K562 treated with DMSO at 1 percent for 4 hours (cell line): ENCODE results near the gene SCRT2. TPM values are rescaled to one million over a fixed set of nuclear protein-coding genes. Genes with fewer than 3 reads are reported as not detected.

Experiments used
- total RNA-seq: library from RNA; unstranded; fragments of 300-600 nt; gene quantifications from 2 replicates; pipeline ENCODE4 v1.2.3, GENCODE V29; 2022; ENCODE audit not compliant: insufficient read depth

The SCRT2 gene
- total RNA-seq: not detected in 2 replicates

DNA sequence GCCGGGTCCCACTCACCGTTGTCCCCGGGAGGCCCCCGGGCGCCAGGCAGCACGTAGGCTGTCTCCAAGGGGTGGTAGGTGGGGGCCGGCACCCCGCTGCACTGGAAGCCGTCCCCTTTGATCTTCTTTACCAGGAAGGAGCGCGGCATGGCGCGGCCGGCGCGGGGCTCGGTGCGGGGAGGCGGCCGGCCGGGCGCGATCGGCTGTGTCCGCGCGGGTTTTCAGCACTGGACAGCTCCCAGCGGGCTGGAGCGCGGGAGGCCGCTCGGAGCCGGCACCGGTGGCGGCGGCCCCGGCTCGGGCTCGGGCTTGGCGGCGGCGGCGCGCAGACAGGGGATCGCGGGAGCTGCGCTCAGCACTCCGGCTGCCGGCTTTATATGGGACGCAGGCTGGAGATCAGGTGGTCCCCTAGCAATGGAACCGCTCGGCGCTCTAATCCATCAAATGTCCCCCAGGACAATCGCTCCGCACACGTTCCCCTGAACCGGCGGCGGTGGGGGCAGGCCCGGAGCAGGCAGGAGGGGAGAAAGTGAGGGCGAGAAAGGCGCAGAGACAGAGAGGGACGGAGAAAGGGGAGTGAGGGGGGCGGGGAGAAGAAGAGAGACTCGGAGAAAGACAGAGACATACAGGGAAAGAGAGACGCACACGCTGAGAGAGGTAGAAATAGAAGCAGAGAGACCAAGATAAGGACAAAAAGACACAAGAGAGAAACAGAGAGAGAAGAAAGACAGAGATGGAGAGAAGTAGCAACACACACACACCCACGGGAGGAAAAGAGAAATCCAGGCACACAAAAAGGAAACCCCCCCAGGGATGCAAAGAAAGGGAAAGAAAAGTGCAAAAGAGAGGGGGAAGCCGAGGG, at the start of gene SCRT2:
Gene SCRT2 (minus strand): TSS at position 350 of the 862 bp plus-strand sequence. CDS start 201 bp downstream, at position 149.

GRCh38 chr20:653110-653589, 22.5 kb downstream of the SCRT2 start, which contains the start of gene SRXN1:
Gene SRXN1, minus strand, starts transcription at chr20:653200. Its CDS starts 15 bp downstream, at chr20:653185.

Other genes with a start within 250 kb of the SCRT2 start
- 23.7 and 26.5 TPM in 2 replicates for gene TBC1D20, start 213.3 kb downstream of the SCRT2 start, total RNA-seq
- 35.8 and 41.9 TPM in 2 replicates for gene CSNK2A1, start 132.0 kb downstream of the SCRT2 start, total RNA-seq
- gene TCF15, start 65.5 kb downstream of the SCRT2 start, total RNA-seq: 4.8 and 5.8 TPM in 2 replicates
- gene SRXN1, start 22.6 kb downstream of the SCRT2 start, total RNA-seq: 7.3 and 11.5 TPM in 2 replicates
- gene SLC52A3, start 92.7 kb upstream of the SCRT2 start, total RNA-seq: 0.18 TPM in 1 of 2 replicates, not detected in the other
- gene FAM110A, start 157.9 kb upstream of the SCRT2 start, total RNA-seq: 10.2 and 18.7 TPM in 2 replicates
- gene ANGPT4, start 240.5 kb upstream of the SCRT2 start, total RNA-seq: not detected in 2 replicates